HepG2 (cell line): ENCODE measurements around the gene HAT1. TPM values are rescaled to one million over a fixed set of nuclear protein-coding genes. Genes with fewer than 3 reads are reported as not detected.

Experiments
- ATM ChIP-seq: fragments of 450-650 bp; IDR thresholded peaks from 2 replicates; pipeline ENCODE4 v1.7.1; 2017; ENCODE audit warnings: mild to moderate bottlenecking, borderline replicate concordance
- BRD4 ChIP-seq: sonication (generic); formaldehyde crosslinking; IDR thresholded peaks from 2 replicates; pipeline ENCODE4 v1.4.0; 2020; ENCODE audit warnings: missing genetic modification reagents
- FLYWCH1 ChIP-seq: sonication (generic); formaldehyde crosslinking; IDR thresholded peaks from 2 replicates; pipeline ENCODE4 v1.8.1; 2023; ENCODE audit warnings: mild to moderate bottlenecking, missing genetic modification reagents
- ISL2 ChIP-seq: sonication (generic); formaldehyde crosslinking; IDR thresholded peaks from 2 replicates; pipeline ENCODE4 v1.5.0; 2020; ENCODE audit warnings: missing genetic modification reagents
- ISX ChIP-seq: sonication (generic); formaldehyde crosslinking; conservative IDR thresholded peaks from 2 replicates; pipeline ENCODE4 v1.5.0; 2020; ENCODE audit warnings: missing genetic modification reagents
- KDM1A ChIP-seq: IDR thresholded peaks from 2 replicates; pipeline ENCODE4 v1.6.1; 2016; ENCODE audit warnings: missing compliant biosample characterization
- KLF6 ChIP-seq: IDR thresholded peaks from 2 replicates; pipeline ENCODE4 v1.8.0; 2016; ENCODE audit warnings: missing biosample characterization, missing genetic modification reagents
- MAF1 ChIP-seq: sonication (generic); formaldehyde crosslinking; IDR thresholded peaks from 2 replicates; pipeline ENCODE4 v1.5.0; 2020; ENCODE audit warnings: missing genetic modification reagents, borderline replicate concordance
- MAFG ChIP-seq: sonication (generic); formaldehyde crosslinking; IDR thresholded peaks from 2 replicates; pipeline ENCODE4 v1.5.1; 2020; ENCODE audit warnings: mild to moderate bottlenecking, missing genetic modification reagents
- MED8 ChIP-seq: sonication (generic); formaldehyde crosslinking; IDR thresholded peaks from 2 replicates; pipeline ENCODE4 v1.8.1; 2023; ENCODE audit warnings: mild to moderate bottlenecking, missing genetic modification reagents; ENCODE audit not compliant: insufficient replicate concordance
- NBN ChIP-seq: fragments of 450-650 bp; conservative IDR thresholded peaks from 2 replicates; pipeline ENCODE4 v1.6.1; 2017
- NPAS2 ChIP-seq: sonication (generic); formaldehyde crosslinking; IDR thresholded peaks from 2 replicates; pipeline ENCODE4 v1.8.0; 2022; ENCODE audit warnings: mild to moderate bottlenecking, missing genetic modification reagents, borderline replicate concordance
- PHB2 ChIP-seq: fragments of 450-650 bp; IDR thresholded peaks from 2 replicates; pipeline ENCODE4 v1.6.1; 2018; ENCODE audit not compliant: partially characterized antibody
- PHF21A ChIP-seq: sonication (generic); formaldehyde crosslinking; IDR thresholded peaks from 2 replicates; pipeline ENCODE4 v1.5.0; 2020; ENCODE audit warnings: mild to moderate bottlenecking, missing genetic modification reagents
- RXRB ChIP-seq: IDR thresholded peaks from 2 replicates; pipeline ENCODE4 v1.6.1; 2016; ENCODE audit warnings: borderline replicate concordance, missing genetic modification reagents, missing compliant biosample characterization
- SATB2 ChIP-seq: sonication (generic); formaldehyde crosslinking; IDR thresholded peaks from 2 replicates; pipeline ENCODE4 v1.5.0; 2020; ENCODE audit warnings: missing genetic modification reagents
- SP1 ChIP-seq, 2 experiments: fragments of 450-650 bp in 1 of 2; sonication (generic) in 1 of 2; formaldehyde crosslinking in 1 of 2; IDR thresholded peaks; 2 replicates each; pipeline versions ENCODE4 v1.4.0 to v1.6.1; 2016 to 2020; ENCODE audit warnings: missing genetic modification reagents in 1 of 2
- TP53 ChIP-seq: sonication (generic); formaldehyde crosslinking; conservative IDR thresholded peaks from 2 replicates; pipeline ENCODE4 v1.4.0; 2020; ENCODE audit warnings: missing genetic modification reagents
- XRCC5 ChIP-seq: fragments of 200-400 bp; formaldehyde crosslinking; optimal IDR thresholded peaks from 2 replicates; pipeline ENCODE3; 2017; ENCODE audit warnings: mild to moderate bottlenecking, low read length
- YEATS4 ChIP-seq: sonication (generic); formaldehyde crosslinking; IDR thresholded peaks from 2 replicates; pipeline ENCODE4 v1.4.0; 2020; ENCODE audit warnings: missing genetic modification reagents, borderline replicate concordance
- ZFAT ChIP-seq: sonication (generic); formaldehyde crosslinking; conservative IDR thresholded peaks from 2 replicates; pipeline ENCODE4 v1.8.1; 2023; ENCODE audit warnings: missing genetic modification reagents, inconsistent platforms
- ZNF20 ChIP-seq: sonication (generic); formaldehyde crosslinking; IDR thresholded peaks from 2 replicates; pipeline ENCODE4 v1.4.0; 2020; ENCODE audit warnings: mild to moderate bottlenecking, moderate library complexity, missing genetic modification reagents
- ZNF335 ChIP-seq: sonication (generic); formaldehyde crosslinking; IDR thresholded peaks from 2 replicates; pipeline ENCODE4 v1.4.0; 2020; ENCODE audit warnings: missing genetic modification reagents
- ZNF33B ChIP-seq: sonication (generic); formaldehyde crosslinking; IDR thresholded peaks from 2 replicates; pipeline ENCODE4 v1.5.1; 2020; ENCODE audit warnings: mild to moderate bottlenecking, missing genetic modification reagents
- ZNF382 ChIP-seq: sonication (generic); formaldehyde crosslinking; IDR thresholded peaks from 2 replicates; pipeline ENCODE4 v1.5.0; 2020; ENCODE audit warnings: missing genetic modification reagents, mild to moderate bottlenecking, borderline replicate concordance
- ZNF552 ChIP-seq: sonication (generic); formaldehyde crosslinking; IDR thresholded peaks from 2 replicates; pipeline ENCODE4 v1.9.0; 2022; ENCODE audit warnings: missing genetic modification reagents, mild to moderate bottlenecking, borderline replicate concordance
- ZNF629 ChIP-seq: sonication (generic); formaldehyde crosslinking; conservative IDR thresholded peaks from 2 replicates; pipeline ENCODE4 v1.5.0; 2020; ENCODE audit warnings: missing genetic modification reagents
- ZNF724P ChIP-seq: sonication (generic); formaldehyde crosslinking; IDR thresholded peaks from 2 replicates; pipeline ENCODE4 v1.8.0; 2022; ENCODE audit warnings: missing genetic modification reagents, borderline replicate concordance
- ZNF747 ChIP-seq: sonication (generic); formaldehyde crosslinking; IDR thresholded peaks from 2 replicates; pipeline ENCODE4 v1.8.1; 2023; ENCODE audit warnings: missing genetic modification reagents, mild to moderate bottlenecking, borderline replicate concordance
- ZSCAN21 ChIP-seq: sonication (generic); formaldehyde crosslinking; IDR thresholded peaks from 2 replicates; pipeline ENCODE4 v1.8.0; 2022; ENCODE audit warnings: mild to moderate bottlenecking, missing genetic modification reagents, moderate library complexity, borderline replicate concordance
- polyA plus RNA-seq, 8 experiments: library from polyadenylated mRNA; depleted of rRNA in 3 of 8; stranded (reverse) in 7 of 8; unstranded in 1 of 8; fragments of >200 nt; fragmentation: Illumina TruSeq in 4 of 8; extraction: Trizol in 4 of 8; gene quantifications; 2 replicates each; pipeline versions ENCODE4 v1.2.1 to v1.2.3, GENCODE V29; 2011 to 2016; ENCODE audit warnings: low read depth in 4 of 8, missing spikeins in 1 of 8, mixed read lengths in 1 of 8; ENCODE audit not compliant: insufficient read depth in 1 of 8
- total RNA-seq, 5 experiments: library from RNA; depleted of rRNA; stranded (reverse); fragments of >200 nt; fragmentation: Illumina TruSeq; extraction: Trizol; gene quantifications; 2 replicates each; pipeline ENCODE4 v1.2.3, GENCODE V29; 2016; ENCODE audit warnings: low read depth in 1 of 5
- TF ChIP-seq, protein P1 (sequence below): sonication (generic); formaldehyde crosslinking; IDR thresholded peaks from 2 replicates; pipeline ENCODE4 v1.5.0; 2020; ENCODE audit warnings: mild to moderate bottlenecking, low read depth, missing genetic modification reagents, borderline replicate concordance
- TF ChIP-seq, protein P2 (sequence below): sonication (generic); formaldehyde crosslinking; IDR thresholded peaks from 2 replicates; pipeline ENCODE4 v1.8.0; 2022; ENCODE audit warnings: missing genetic modification reagents, low read depth, mild to moderate bottlenecking, borderline replicate concordance
- TF ChIP-seq, protein P3 (sequence below): sonication (generic); formaldehyde crosslinking; IDR thresholded peaks from 2 replicates; pipeline ENCODE4 v1.4.0; 2020; ENCODE audit warnings: mild to moderate bottlenecking, missing genetic modification reagents
- TF ChIP-seq, protein P4 (sequence below): sonication (generic); formaldehyde crosslinking; IDR thresholded peaks from 2 replicates; pipeline ENCODE4 v1.4.0; 2020; ENCODE audit warnings: missing genetic modification reagents

The HAT1 gene
- total and polyA plus RNA-seq, 2 of the 13 experiments (the other 11 are each of a cell fraction or from before 2014, with no cell fraction given): 45.4 to 119 TPM

DNA sequence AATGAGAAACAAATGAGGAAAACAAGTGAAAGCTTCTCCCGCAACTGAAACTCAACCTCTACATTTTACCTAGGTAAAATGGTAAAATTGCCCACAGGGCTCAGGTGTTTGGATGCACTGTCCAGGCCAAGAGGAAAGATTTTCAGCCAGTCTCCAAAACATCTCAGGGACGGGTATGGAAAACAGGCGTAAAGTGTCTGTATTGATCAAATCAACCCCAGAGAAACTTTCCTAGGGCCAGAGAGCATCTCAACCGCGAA, 361 bp upstream of the HAT1 start (continued):
- TF ChIP-seq ISX (CRISPR knock-in tag) (no peak), ZNF629 (CRISPR knock-in tag) (no peak), SP1 (IDR thresholded peaks at IDR 0.05) (no peak), SP1 (CRISPR knock-in tag; IDR thresholded peaks at IDR 0.05) (no peak), KLF6 (CRISPR knock-in tag) (no peak; the same call in 1 of the 2 replicates), ZSCAN21 (CRISPR knock-in tag) (no peak), YEATS4 (CRISPR knock-in tag) (no peak), FLYWCH1 (no peak), SATB2 (CRISPR knock-in tag) (no peak), KDM1A (CRISPR knock-in tag) (no peak), TP53 (CRISPR knock-in tag) (no peak), RXRB (CRISPR knock-in tag) (no peak), MED8 (CRISPR knock-in tag) (peak; percentile 57), ZNF20 (0 out of 2 replicates have a peak, but pooled peaks have one; percentile 36), ATM (no peak), ZNF552 (CRISPR knock-in tag) (no peak), ZNF335 (CRISPR knock-in tag) (no peak), ZNF724P (no peak; the same call in 1 of the 2 replicates), MAFG (CRISPR knock-in tag) (no peak), ZFAT (CRISPR knock-in tag) (no peak), ZNF747 (CRISPR knock-in tag) (no peak), NPAS2 (no peak), ZNF33B (CRISPR knock-in tag) (no peak), PHB2 (no peak), BRD4 (CRISPR knock-in tag) (no peak), ZNF382 (CRISPR knock-in tag) (no peak), MAF1 (CRISPR knock-in tag) (no peak), XRCC5 (no peak), ISL2 (CRISPR knock-in tag) (no peak), PHF21A (CRISPR knock-in tag) (no peak), NBN (no peak)
- TF ChIP-seq, protein P1, sequence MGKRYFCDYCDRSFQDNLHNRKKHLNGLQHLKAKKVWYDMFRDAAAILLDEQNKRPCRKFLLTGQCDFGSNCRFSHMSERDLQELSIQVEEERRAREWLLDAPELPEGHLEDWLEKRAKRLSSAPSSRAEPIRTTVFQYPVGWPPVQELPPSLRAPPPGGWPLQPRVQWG (CRISPR knock-in tag): no peak
- TF ChIP-seq, protein P2, sequence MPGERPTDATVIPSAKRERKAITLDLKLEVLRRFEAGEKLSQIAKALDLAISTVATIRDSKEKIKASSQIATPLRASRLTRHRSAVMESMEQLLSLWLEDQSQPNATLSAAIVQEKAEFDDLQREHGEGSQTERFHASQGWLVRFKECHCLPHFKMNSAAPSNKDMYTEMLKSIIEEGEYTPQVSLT (CRISPR knock-in tag): 0 out of 2 replicates have a peak, but pooled peaks have one; percentile 39
- TF ChIP-seq, protein P3, sequence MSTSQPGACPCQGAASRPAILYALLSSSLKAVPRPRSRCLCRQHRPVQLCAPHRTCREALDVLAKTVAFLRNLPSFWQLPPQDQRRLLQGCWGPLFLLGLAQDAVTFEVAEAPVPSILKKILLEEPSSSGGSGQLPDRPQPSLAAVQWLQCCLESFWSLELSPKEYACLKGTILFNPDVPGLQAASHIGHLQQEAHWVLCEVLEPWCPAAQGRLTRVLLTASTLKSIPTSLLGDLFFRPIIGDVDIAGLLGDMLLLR (CRISPR knock-in tag): no peak
- TF ChIP-seq, protein P4, sequence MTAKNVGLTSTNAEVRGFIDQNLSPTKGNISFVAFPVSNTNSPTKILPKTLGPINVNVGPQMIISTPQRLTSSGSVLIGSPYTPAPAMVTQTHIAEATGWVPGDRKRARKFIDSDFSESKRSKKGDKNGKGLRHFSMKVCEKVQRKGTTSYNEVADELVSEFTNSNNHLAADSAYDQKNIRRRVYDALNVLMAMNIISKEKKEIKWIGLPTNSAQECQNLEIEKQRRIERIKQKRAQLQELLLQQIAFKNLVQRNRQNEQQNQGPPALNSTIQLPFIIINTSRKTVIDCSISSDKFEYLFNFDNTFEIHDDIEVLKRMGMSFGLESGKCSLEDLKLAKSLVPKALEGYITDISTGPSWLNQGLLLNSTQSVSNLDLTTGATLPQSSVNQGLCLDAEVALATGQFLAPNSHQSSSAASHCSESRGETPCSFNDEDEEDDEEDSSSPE (CRISPR knock-in tag): no peak
